HG02870 (cell line): Measurements from ENCODE around the gene WDR70.
"Not testable (repeated sequence)": the region's sequence is repeated elsewhere in the genome, so short reads cannot be mapped to it uniquely, and the experiment has no call there.

ENCODE experiments used
- ATAC-seq: cut with Tn5 transposase; IDR thresholded peaks from one replicate; pipeline ENCODE4 v1.9.1; 2021; ENCODE audit warnings: mild to moderate bottlenecking, moderate library complexity; ENCODE audit not compliant: unreplicated experiment

WDR70 gene

GRCh38 chr5:37787742-37788141 lies 408.6 kb downstream of the WDR70 start:
- no peak for ATAC-seq

- ATAC-seq, result no peak
Observed at GRCh38 chr5:37789991-37790390, 410.9 kb downstream of the WDR70 start.

GRCh38 chr5:37791321-37791720 lies 412.2 kb downstream of the WDR70 start:
- no peak for ATAC-seq

GRCh38 chr5:37792975-37793631 lies 414.0 kb downstream of the WDR70 start:
- ATAC-seq, result no peak

- not testable (repeated sequence) for ATAC-seq
Observed at GRCh38 chr5:37795292-37795691, 416.2 kb downstream of the WDR70 start.

- not testable (repeated sequence) for ATAC-seq
Observed at GRCh38 chr5:37796435-37796834, 417.3 kb downstream of the WDR70 start.

GRCh38 chr5:37799865-37800421 lies 420.8 kb downstream of the WDR70 start:
- no peak for ATAC-seq

GRCh38 chr5:37801521-37801920 lies 422.4 kb downstream of the WDR70 start:
- no peak for ATAC-seq
